Testis (tissue), 3 donors: ENCODE data around the gene XPC. TPM values are rescaled to one million over a fixed set of nuclear protein-coding genes. Genes with fewer than 3 reads are reported as not detected.

Source experiments
- DNase-seq: peaks from one replicate; pipeline ENCODE4 v3.0.0-alpha.2; 2019
- H3K27ac ChIP-seq, 2 donors: fragments of 200-600 bp; sonication (generic); one replicate each; pipeline ENCODE4 v1.5.1; 2019
- H3K27me3 ChIP-seq: fragments of 200-600 bp; sonication (generic); one replicate; pipeline ENCODE4 v1.5.1; 2019
- H3K36me3 ChIP-seq: fragments of 200-600 bp; sonication (generic); one replicate; pipeline ENCODE4 v1.5.1; 2017; ENCODE audit warnings: low read depth; ENCODE audit errors: missing control alignments
- H3K4me1 ChIP-seq: fragments of 200-600 bp; sonication (generic); one replicate; pipeline ENCODE4 v1.5.1; 2019
- H3K4me3 ChIP-seq, 2 donors: fragments of 200-600 bp; sonication (generic); one replicate each; pipeline ENCODE4 v1.5.1; 2017 to 2019
- H3K9me3 ChIP-seq: fragments of 200-600 bp; sonication (generic); one replicate; pipeline ENCODE4 v1.5.1; 2017
- POLR2A ChIP-seq: fragments of 450-650 bp; IDR thresholded peaks from one replicate; pipeline ENCODE4 v1.6.1; 2017; ENCODE audit warnings: antibody characterized with exemption, mild to moderate bottlenecking, moderate library complexity
- WGBS, 2 donors: methylation state at CpG; one replicate each; pipeline ENCODE4 v1.1.5; 2018; 5-methylcytosine and 5-hydroxymethylcytosine counted together
- intact Hi-C: fragments of 100-400 bp; cut with DNase I; formaldehyde crosslinking; loops from one replicate; pipeline ENCODE4 v1.15.1; 2023; ENCODE audit warnings: low total_unique reads
- polyA plus RNA-seq: library from polyadenylated mRNA; stranded (reverse); fragments of 350-450 nt; fragmentation: Illumina TruSeq; extraction: RNeasy Lipid Tissue Mini Kit (QIAGEN cat#74804); gene quantifications from one replicate; pipeline ENCODE4 v1.2.3, GENCODE V29; 2014; ENCODE audit warnings: low read depth, low replicate concordance; ENCODE audit not compliant: insufficient read depth
- total RNA-seq, 2 donors: library from RNA; depleted of rRNA; stranded (reverse); fragments of >200 nt; gene quantifications; one replicate each; pipeline ENCODE4 v1.2.3, GENCODE V29; 2016
- TF ChIP-seq, protein P1 (sequence below), 3 experiments: fragments of 450-650 bp in 2 of 3; fragments of 200-600 bp in 1 of 3; sonication (generic) in 1 of 3; IDR thresholded peaks; one replicate each; pipeline ENCODE4 v1.5.1; 2016 to 2019; ENCODE audit warnings: antibody characterized with exemption in 3 of 3, mild to moderate bottlenecking in 2 of 3, moderate library complexity in 1 of 3

Gene XPC
- total and polyA plus RNA-seq, 3 donors from 2014 or later: 25.1 to 54.1 (median 48.7) TPM

DNA sequence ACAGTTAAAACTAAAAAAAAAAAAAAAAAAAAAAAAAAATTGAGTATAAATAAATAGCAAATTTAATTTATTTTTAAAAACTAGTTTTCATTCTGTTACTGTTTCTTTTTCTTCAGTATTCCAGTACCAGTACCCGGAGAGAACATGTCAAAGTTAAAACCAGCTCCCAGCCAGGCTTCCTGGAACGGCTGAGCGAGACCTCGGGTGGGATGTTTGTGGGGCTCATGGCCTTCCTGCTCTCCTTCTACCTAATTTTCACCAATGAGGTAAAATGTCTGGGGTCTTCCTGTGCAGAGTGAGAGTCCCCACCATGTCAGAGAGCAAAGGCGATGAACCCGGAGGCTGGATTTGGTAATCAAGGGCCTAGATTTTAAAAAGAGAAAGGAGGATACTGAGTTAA, 49.1 kb downstream of the XPC start:
- intact Hi-C loops: loop anchor here (5.0 kb wide), 1 partner anchor 53 kb away; no protein-coding TSS in a partner anchor
- 95 to 97% methylated on average over 6 of the region's 6 CpGs for WGBS, 2 donors
- H3K27ac ChIP-seq: no peak overlapping the region

DNA sequence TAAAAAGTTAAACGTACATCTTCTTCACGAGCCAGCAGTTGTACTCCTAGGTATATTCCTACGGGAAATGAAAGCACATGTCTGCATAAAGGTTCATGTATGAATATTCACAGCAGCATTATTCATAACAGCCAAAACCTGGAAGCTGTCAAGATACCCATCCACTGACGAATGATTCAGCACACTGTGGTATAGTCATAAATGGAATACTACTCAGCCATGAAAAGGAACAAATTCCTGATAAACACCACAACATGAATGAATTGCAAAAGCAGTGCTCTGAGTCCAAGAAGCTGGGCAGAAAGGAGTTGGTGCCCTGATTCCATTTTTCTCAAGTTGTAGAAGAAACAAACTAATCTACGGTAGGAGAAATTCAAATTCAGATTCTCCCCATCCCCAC, 49.7 kb downstream of the XPC start:
- Histone ChIP-seq H3K9me3 (no peaks in the 10 kb centered on the region), H3K4me1 (peaks cover 17% of the 10 kb centered on the region), H3K27me3 (no peaks in the 10 kb centered on the region), H3K36me3 (peaks cover 6% of the 10 kb centered on the region), H3K4me3 (no peak overlapping the region), H3K27ac (no peak overlapping the region)
- TF ChIP-seq, protein P1, sequence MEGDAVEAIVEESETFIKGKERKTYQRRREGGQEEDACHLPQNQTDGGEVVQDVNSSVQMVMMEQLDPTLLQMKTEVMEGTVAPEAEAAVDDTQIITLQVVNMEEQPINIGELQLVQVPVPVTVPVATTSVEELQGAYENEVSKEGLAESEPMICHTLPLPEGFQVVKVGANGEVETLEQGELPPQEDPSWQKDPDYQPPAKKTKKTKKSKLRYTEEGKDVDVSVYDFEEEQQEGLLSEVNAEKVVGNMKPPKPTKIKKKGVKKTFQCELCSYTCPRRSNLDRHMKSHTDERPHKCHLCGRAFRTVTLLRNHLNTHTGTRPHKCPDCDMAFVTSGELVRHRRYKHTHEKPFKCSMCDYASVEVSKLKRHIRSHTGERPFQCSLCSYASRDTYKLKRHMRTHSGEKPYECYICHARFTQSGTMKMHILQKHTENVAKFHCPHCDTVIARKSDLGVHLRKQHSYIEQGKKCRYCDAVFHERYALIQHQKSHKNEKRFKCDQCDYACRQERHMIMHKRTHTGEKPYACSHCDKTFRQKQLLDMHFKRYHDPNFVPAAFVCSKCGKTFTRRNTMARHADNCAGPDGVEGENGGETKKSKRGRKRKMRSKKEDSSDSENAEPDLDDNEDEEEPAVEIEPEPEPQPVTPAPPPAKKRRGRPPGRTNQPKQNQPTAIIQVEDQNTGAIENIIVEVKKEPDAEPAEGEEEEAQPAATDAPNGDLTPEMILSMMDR (IDR thresholded peaks at IDR 0.05): no peak
- TF ChIP-seq POLR2A: no peak
- no peak for DNase-seq
- WGBS, 2 donors: 94 to 99% methylated on average over 5 of the region's 5 CpGs
- intact Hi-C loops: loop anchor here (5.0 kb wide), 1 partner anchor 54 kb away; no protein-coding TSS in a partner anchor

More for the DNA sequence above, 49.1 kb downstream of the XPC start:
- Histone ChIP-seq H3K36me3 (peaks cover 6% of the 10 kb centered on the region), H3K27me3 (no peaks in the 10 kb centered on the region), H3K4me1 (peaks cover 14% of the 10 kb centered on the region), H3K4me3 (no peak overlapping the region), H3K9me3 (no peaks in the 10 kb centered on the region)
- TF ChIP-seq, protein P1 (IDR thresholded peaks at IDR 0.05): no peak
- TF ChIP-seq POLR2A: no peak
- no peak for DNase-seq

DNA sequence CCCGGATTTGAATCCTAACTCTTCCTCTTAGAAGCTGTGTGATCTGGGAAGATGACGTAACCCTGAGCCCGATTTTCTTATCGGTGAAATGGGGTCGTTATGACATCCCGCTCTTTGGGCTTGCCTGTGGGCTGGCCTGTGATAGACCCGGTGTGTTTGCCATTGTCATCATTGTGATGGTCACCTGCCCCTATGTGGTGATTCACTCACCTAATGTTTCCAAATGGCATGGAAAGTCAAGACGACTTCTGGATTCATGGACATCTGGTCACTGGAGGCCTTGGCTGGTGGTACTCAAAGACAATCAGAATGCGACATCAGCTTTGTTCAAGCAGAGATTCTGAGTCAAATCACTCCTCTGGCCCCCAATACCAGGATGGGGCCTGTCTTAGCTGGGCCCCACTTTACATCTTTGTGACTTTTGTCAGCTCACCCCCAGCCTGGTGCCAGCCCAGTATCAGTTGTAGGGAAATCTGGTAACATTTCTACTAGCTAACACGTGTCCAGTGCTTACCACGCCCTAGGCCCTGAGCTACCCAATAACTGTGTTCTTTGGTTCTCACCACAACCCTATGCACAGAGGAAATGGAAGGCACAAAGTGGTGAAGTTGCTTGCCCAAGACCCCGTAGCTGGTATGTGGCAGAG, 50.8 kb downstream of the XPC start:
- H3K9me3 ChIP-seq: no peaks in the 10 kb centered on the region
- no peak overlapping the region for H3K4me3 ChIP-seq
- peak; percentile 5 for DNase-seq
- H3K4me1 ChIP-seq: peaks cover 26% of the 10 kb centered on the region
- WGBS, 2 donors: 92 to 95% methylated on average over 12 of the region's 12 CpGs
- H3K27me3 ChIP-seq: no peaks in the 10 kb centered on the region
- TF ChIP-seq, protein P1 (IDR thresholded peaks at IDR 0.05): no peak
- no peak for TF ChIP-seq POLR2A
- intact Hi-C loops: loop anchor here (5.0 kb wide), 1 partner anchor 55 kb away; no protein-coding TSS in a partner anchor
- no peak overlapping the region for H3K27ac ChIP-seq
- H3K36me3 ChIP-seq: peaks cover 6% of the 10 kb centered on the region

DNA sequence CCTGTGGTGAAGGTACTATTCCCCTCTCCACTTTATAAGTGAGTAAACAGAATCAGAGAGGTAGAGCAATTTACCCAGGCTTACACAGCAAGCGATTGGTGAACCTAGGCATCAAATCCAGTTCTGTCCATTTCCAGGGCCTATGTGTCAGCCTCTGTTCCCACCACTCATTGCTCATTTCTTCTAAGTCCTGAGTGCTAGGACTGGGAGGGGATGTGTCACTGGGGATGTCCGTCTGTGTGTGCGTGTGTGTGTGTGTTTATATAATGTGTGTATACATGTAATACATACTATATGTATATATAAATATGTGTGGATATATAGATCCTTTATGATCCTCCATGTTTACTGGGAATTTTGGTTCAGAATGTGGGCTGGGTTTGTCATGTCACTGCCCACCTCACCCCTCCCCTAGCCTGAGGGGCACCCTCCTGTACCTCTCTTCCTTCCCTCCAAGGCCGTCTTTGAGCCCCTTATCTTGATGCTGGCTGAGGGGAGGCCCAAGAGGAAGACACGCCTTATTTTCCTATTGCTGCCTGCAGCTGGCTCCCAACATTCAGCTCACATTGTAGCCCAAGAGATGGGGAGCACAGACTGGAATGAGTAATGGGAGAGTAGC, 51.4 kb downstream of the XPC start:
- WGBS, 2 donors: 67 to 68% methylated on average over 5 of the region's 5 CpGs
- Histone ChIP-seq H3K4me3 (no peak overlapping the region), H3K36me3 (peaks cover 6% of the 10 kb centered on the region), H3K9me3 (no peaks in the 10 kb centered on the region), H3K27me3 (no peaks in the 10 kb centered on the region), H3K27ac (peak overlapping the region in 1 of 2 donors; percentile 86), H3K4me1 (peaks cover 26% of the 10 kb centered on the region)
- peak; percentile 1 for DNase-seq
- intact Hi-C loops: loop anchor here (5.0 kb wide), 1 partner anchor 55 kb away; no protein-coding TSS in a partner anchor
- TF ChIP-seq, protein P1 (IDR thresholded peaks at IDR 0.05): no peak
- no peak for TF ChIP-seq POLR2A
